Esophagus muscularis mucosa (tissue), 3 donors: Measurements from ENCODE around the gene CENPVL1.

Experiments used
- CTCF ChIP-seq, 3 experiments: fragments of 200-600 bp in 2 of 3; fragments of 450-650 bp in 1 of 3; sonication (generic) in 2 of 3; IDR thresholded peaks; one replicate each; pipeline ENCODE4 v1.5.1; 2017 to 2019; ENCODE audit warnings: antibody characterized with exemption in 3 of 3, mild to moderate bottlenecking in 2 of 3, moderate library complexity in 1 of 3
- POLR2A ChIP-seq: fragments of 450-650 bp; IDR thresholded peaks from one replicate; pipeline ENCODE4 v1.6.1; 2017; ENCODE audit warnings: antibody characterized with exemption, moderate library complexity, mild to moderate bottlenecking, low read depth

- TF ChIP-seq CTCF (IDR thresholded peaks at IDR 0.05) (no peak), POLR2A (no peak)
These were observed 26.8 kb downstream of the CENPVL1 start for GRCh38 chrX:51737091-51737490.
